Neuronal stem cell (in vitro differentiated cells): ENCODE measurements around the gene METRNL.
"Not testable (repeated sequence)": the region's sequence is repeated elsewhere in the genome, so short reads cannot be mapped to it uniquely, and the experiment has no call there.

Source experiments
- DNase-seq: peaks from one replicate; pipeline ENCODE4 v3.0.0-alpha.2; 2013; ENCODE audit warnings: low spot score
- H2AFZ ChIP-seq: one replicate; pipeline ENCODE4 v1.6.1; 2013; ENCODE audit warnings: mild to moderate bottlenecking, low read length, inconsistent platforms
- H2AK5ac ChIP-seq: 2 replicates; pipeline ENCODE4 v1.6.1; 2013; ENCODE audit warnings: low read depth, mild to moderate bottlenecking, inconsistent platforms, low read length, moderate library complexity, mixed read lengths
- H2BK120ac ChIP-seq: 2 replicates; pipeline ENCODE4 v1.6.1; 2013; ENCODE audit warnings: low read depth, mild to moderate bottlenecking, inconsistent platforms, low read length, moderate library complexity, mixed read lengths
- H2BK12ac ChIP-seq: one replicate; pipeline ENCODE4 v1.6.1; 2013; ENCODE audit warnings: low read length, inconsistent platforms
- H2BK15ac ChIP-seq: 2 replicates; pipeline ENCODE4 v1.6.1; 2013; ENCODE audit warnings: mild to moderate bottlenecking, low read length, inconsistent platforms, mixed read lengths
- H2BK5ac ChIP-seq: one replicate; pipeline ENCODE4 v1.6.1; 2013; ENCODE audit warnings: inconsistent platforms, mild to moderate bottlenecking, low read length, moderate library complexity
- H3K14ac ChIP-seq: one replicate; pipeline ENCODE4 v1.6.1; 2013; ENCODE audit warnings: low read length, inconsistent platforms
- H3K18ac ChIP-seq: 2 replicates; pipeline ENCODE4 v1.6.1; 2013; ENCODE audit warnings: low read length, inconsistent platforms
- H3K23ac ChIP-seq: 2 replicates; pipeline ENCODE4 v1.6.1; 2013; ENCODE audit warnings: low read depth, mild to moderate bottlenecking, mixed read lengths, low read length, inconsistent platforms; ENCODE audit not compliant: poor library complexity
- H3K27ac ChIP-seq: replicated peaks from 3 replicates; pipeline ENCODE4 v1.5.1; 2013; ENCODE audit warnings: low read length, inconsistent platforms
- H3K27me3 ChIP-seq, 3 experiments: 2 replicates each; pipeline ENCODE4 v1.6.1; 2013; ENCODE audit warnings: low read length in 3 of 3, mild to moderate bottlenecking in 2 of 3, inconsistent platforms in 1 of 3, low read depth in 1 of 3, mixed read lengths in 1 of 3, moderate library complexity in 1 of 3; ENCODE audit not compliant: control insufficient read depth in 3 of 3, insufficient read depth in 3 of 3
- H3K36me3 ChIP-seq, 2 donors: replicated peaks in 1 of 2; 2 replicates each; pipeline ENCODE4 v1.6.1; 2013; ENCODE audit warnings: low read length in 2 of 2; ENCODE audit not compliant: control insufficient read depth in 2 of 2, insufficient read depth in 2 of 2
- H3K4ac ChIP-seq: 2 replicates; pipeline ENCODE4 v1.6.1; 2013; ENCODE audit warnings: inconsistent platforms, mild to moderate bottlenecking, low read length, moderate library complexity
- H3K4me1 ChIP-seq, 2 donors: 1 replicate in 1 of 2; 2 replicates in 1 of 2; pipeline ENCODE4 v1.6.1; 2013; ENCODE audit warnings: low read length in 2 of 2, low read depth in 1 of 2; ENCODE audit not compliant: control insufficient read depth in 2 of 2, insufficient read depth in 1 of 2
- H3K4me2 ChIP-seq: one replicate; pipeline ENCODE4 v1.6.1; 2013; ENCODE audit warnings: mild to moderate bottlenecking, low read length, inconsistent platforms; ENCODE audit not compliant: insufficient read depth, poor library complexity, severe bottlenecking
- H3K4me3 ChIP-seq, 2 donors: 2 replicates each; pipeline ENCODE4 v1.5.1; 2013; ENCODE audit warnings: low read length in 2 of 2, mild to moderate bottlenecking in 2 of 2, inconsistent platforms in 1 of 2, moderate library complexity in 1 of 2
- H3K79me1 ChIP-seq: one replicate; pipeline ENCODE4 v1.6.1; 2013; ENCODE audit warnings: low read depth, mild to moderate bottlenecking, inconsistent platforms, low read length, moderate library complexity
- H3K9ac ChIP-seq: one replicate; pipeline ENCODE4 v1.6.1; 2013; ENCODE audit warnings: mild to moderate bottlenecking, low read depth, low read length, inconsistent platforms; ENCODE audit not compliant: poor library complexity
- H3K9me3 ChIP-seq, 2 donors: replicated peaks in 1 of 2; 2 replicates each; pipeline versions ENCODE3 to v1.6.1; 2013; ENCODE audit warnings: low read length in 2 of 2, mild to moderate bottlenecking in 2 of 2, inconsistent platforms in 1 of 2, low read depth in 1 of 2, mixed read lengths in 1 of 2, moderate library complexity in 1 of 2; ENCODE audit not compliant: control insufficient read depth in 2 of 2, insufficient read depth in 1 of 2
- H4K8ac ChIP-seq: one replicate; pipeline ENCODE4 v1.6.1; 2013; ENCODE audit warnings: low read depth, mild to moderate bottlenecking, inconsistent platforms, low read length, moderate library complexity
- H4K91ac ChIP-seq: one replicate; pipeline ENCODE4 v1.6.1; 2013; ENCODE audit warnings: low read length, low read depth, mild to moderate bottlenecking, inconsistent platforms; ENCODE audit not compliant: poor library complexity
- WGBS, 2 donors: extraction: QIAGEN DNeasy Blood & Tissue Kit; methylation state at CpG; one replicate each; pipeline ENCODE4 v1.1.7; 2013; ENCODE audit warnings: missing lambda C conversion rate in 2 of 2, mixed read lengths in 1 of 2; ENCODE audit not compliant: insufficient read length in 2 of 2, insufficient replicate concordance in 1 of 2; ENCODE audit errors: extremely low coverage in 2 of 2; 5-methylcytosine and 5-hydroxymethylcytosine counted together

The METRNL gene

DNA sequence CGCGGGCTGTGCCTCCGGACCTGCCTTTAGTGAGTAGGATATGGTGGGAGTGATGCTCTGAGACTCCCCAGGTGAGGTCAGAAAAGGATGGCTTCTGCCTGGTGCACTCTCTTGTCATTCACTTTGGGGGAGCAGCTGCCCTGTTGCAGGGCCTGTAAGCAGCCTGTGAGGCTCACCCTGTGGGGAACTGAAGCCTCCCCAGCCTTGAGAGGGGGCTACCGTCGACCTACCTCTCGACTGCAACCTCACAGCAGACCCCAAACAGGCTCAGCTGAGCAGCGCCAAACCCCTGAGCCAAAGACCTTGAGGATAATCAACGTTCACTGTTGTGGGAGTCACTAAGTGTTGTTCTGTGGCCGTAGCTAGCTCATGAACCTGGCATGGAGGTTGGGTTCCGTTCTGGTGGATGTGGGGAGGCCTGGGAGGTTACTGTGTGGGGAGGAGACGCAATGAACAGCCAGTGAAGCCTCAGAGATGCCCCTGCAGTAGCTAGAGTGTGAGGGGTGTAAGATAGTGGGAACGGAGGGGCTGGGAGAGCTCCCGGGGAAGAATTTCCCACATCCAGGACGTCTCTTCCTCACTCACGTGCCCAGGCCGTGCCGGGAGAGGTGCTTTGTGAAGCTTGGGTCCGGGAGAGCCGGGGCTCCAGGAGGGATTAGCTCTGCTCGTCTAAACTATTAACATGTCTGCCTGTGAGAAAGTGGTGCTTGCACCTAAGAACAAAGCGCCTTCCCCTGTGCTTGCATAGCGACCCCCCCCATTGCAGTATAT lies 38.8 kb downstream of the METRNL start:
- DNase-seq = no peak
- H2BK5ac ChIP-seq = peak overlapping the region; percentile 54
- WGBS, 2 donors = no CpG with 5 or more reads among the region's 22 CpGs

GRCh38 chr17:83119987-83120864 lies 40.8 kb downstream of the METRNL start:
- H3K4me2 ChIP-seq = peak overlapping the region; percentile 18
- H3K27ac ChIP-seq = no peak overlapping the region
- no peak overlapping the region for H2BK120ac ChIP-seq
- H3K23ac ChIP-seq = peak overlapping the region; percentile 89
- H3K9ac ChIP-seq = no peak overlapping the region
- peak overlapping the region; percentile 28 for H3K18ac ChIP-seq
- peak overlapping the region; percentile 41 for H2BK12ac ChIP-seq
- no peak for DNase-seq
- H3K9me3 ChIP-seq = peaks cover 0 to 11% of the 10 kb centered on the region in 2 donors
- H4K8ac ChIP-seq = peak overlapping the region; percentile 99
- H2AFZ ChIP-seq = no peak overlapping the region
- H3K36me3 ChIP-seq = no peaks in the 10 kb centered on the region
- H2BK15ac ChIP-seq = no peak overlapping the region
- no peak overlapping the region for H2AK5ac ChIP-seq
- WGBS, 2 donors = no CpG with 5 or more reads among the region's 25 CpGs
- no peak overlapping the region for H2BK5ac ChIP-seq
- no peaks in the 10 kb centered on the region for H3K79me1 ChIP-seq
- H3K14ac ChIP-seq = no peak overlapping the region
- H3K4me3 ChIP-seq = no peak overlapping the region
- H3K27me3 ChIP-seq = peaks cover 2 to 54% (median 23%) of the 10 kb centered on the region in 3 experiments
- H4K91ac ChIP-seq = no peak overlapping the region
- H3K4me1 ChIP-seq = peaks cover 3 to 4% of the 10 kb centered on the region in 2 donors
- no peak overlapping the region for H3K4ac ChIP-seq

More for the DNA sequence above, 38.8 kb downstream of the METRNL start:
- no peak overlapping the region for H3K27ac ChIP-seq
- peaks cover 4 to 6% of the 10 kb centered on the region in 2 donors for H3K4me1 ChIP-seq
- no peaks in the 10 kb centered on the region for H3K79me1 ChIP-seq
- H3K23ac ChIP-seq = no peak overlapping the region
- H2BK12ac ChIP-seq = peak overlapping the region; percentile 46
- peak overlapping the region; percentile 67 for H2BK15ac ChIP-seq
- H3K4me2 ChIP-seq = no peak overlapping the region
- peaks cover 2 to 44% (median 21%) of the 10 kb centered on the region in 3 experiments for H3K27me3 ChIP-seq
- peak overlapping the region; percentile 55 for H3K4ac ChIP-seq
- peak overlapping the region; percentile 64 for H3K18ac ChIP-seq
- H4K8ac ChIP-seq = no peak overlapping the region
- no peaks in the 10 kb centered on the region for H3K36me3 ChIP-seq
- H2BK120ac ChIP-seq = no peak overlapping the region
- peak overlapping the region; percentile 94 for H3K14ac ChIP-seq
- peak overlapping the region; percentile 83 for H2AK5ac ChIP-seq
- no peak overlapping the region for H3K9ac ChIP-seq
- no peak overlapping the region for H3K4me3 ChIP-seq
- peak overlapping the region; percentile 24 for H2AFZ ChIP-seq
- H3K9me3 ChIP-seq = peaks cover 0 to 8% of the 10 kb centered on the region in 2 donors
- no peak overlapping the region for H4K91ac ChIP-seq

- not testable (repeated sequence) for H2BK15ac ChIP-seq, H2AK5ac ChIP-seq, H3K27ac ChIP-seq, H4K91ac ChIP-seq, H3K9me3 ChIP-seq, DNase-seq, H3K18ac ChIP-seq, H2BK120ac ChIP-seq, H2AFZ ChIP-seq, H3K36me3 ChIP-seq, H3K79me1 ChIP-seq, H4K8ac ChIP-seq, H3K9ac ChIP-seq, H3K4me2 ChIP-seq, H2BK12ac ChIP-seq, H3K14ac ChIP-seq, H3K4me1 ChIP-seq, H3K4me3 ChIP-seq, H3K23ac ChIP-seq, H3K4ac ChIP-seq, H2BK5ac ChIP-seq
- WGBS, 2 donors = no CpG with 5 or more reads among the region's 12 CpGs
- H3K27me3 ChIP-seq = peaks cover 2 to 66% (median 23%) of the 10 kb centered on the region in 3 experiments
Observed at GRCh38 chr17:83121473-83121872, 42.1 kb downstream of the METRNL start.
